ENCODE results near the gene IRF1. TPM values are rescaled to one million over a fixed set of nuclear protein-coding genes. Genes with fewer than 3 reads are reported as not detected.
"Not testable (repeated sequence)": the region's sequence is repeated elsewhere in the genome, so short reads cannot be mapped to it uniquely, and the experiment has no call there.

IRF1 gene
- total RNA-seq, 1 donor from 2014 or later, result 58.9 TPM

DNA sequence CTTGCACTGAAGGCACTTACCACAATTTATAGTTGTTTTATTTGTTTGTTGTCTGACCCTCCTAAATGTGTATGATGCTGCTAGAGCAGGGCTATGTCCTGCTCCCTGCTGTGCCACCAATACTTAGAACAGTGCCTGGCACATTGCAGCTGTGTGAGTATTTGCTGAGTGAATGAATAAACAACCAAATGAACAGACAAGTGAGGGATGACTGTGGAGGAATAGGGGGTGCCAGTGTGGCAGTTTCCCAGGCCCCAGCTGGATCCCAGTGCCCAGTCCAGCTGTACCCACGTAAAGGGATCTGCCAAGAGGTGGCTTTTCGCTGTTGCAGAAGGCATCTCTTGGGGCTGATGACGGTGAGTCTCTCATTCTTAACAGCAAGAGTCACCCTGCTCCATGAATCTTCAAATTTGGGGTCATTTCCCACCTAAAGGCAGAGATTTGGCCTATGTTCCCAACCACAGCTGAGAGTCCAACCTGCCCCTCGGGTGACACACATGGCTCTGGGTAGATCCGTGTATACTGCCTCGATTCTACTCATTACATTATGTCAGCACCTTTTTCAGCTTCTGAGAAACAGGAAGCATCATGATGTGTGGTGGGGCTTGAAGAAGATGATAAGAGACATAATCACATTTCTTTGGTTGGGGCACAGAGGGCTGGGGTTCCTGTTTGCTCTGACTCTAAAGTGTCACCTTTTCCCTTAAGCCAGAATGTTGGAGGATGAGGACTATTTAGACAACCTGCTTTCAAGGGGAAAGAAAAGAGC is 38.5 kb upstream of the IRF1 start:
- no peak for DNase-seq (ENCODE audit: extremely low spot score, unreplicated experiment)
- no peak overlapping the region for H3K4me3 Mint-ChIP-seq (ENCODE audit: unreplicated experiment)
- H3K4me1 Mint-ChIP-seq (ENCODE audit: unreplicated experiment), result peaks cover 1% of the 10 kb centered on the region
- TF ChIP-seq, protein P1, sequence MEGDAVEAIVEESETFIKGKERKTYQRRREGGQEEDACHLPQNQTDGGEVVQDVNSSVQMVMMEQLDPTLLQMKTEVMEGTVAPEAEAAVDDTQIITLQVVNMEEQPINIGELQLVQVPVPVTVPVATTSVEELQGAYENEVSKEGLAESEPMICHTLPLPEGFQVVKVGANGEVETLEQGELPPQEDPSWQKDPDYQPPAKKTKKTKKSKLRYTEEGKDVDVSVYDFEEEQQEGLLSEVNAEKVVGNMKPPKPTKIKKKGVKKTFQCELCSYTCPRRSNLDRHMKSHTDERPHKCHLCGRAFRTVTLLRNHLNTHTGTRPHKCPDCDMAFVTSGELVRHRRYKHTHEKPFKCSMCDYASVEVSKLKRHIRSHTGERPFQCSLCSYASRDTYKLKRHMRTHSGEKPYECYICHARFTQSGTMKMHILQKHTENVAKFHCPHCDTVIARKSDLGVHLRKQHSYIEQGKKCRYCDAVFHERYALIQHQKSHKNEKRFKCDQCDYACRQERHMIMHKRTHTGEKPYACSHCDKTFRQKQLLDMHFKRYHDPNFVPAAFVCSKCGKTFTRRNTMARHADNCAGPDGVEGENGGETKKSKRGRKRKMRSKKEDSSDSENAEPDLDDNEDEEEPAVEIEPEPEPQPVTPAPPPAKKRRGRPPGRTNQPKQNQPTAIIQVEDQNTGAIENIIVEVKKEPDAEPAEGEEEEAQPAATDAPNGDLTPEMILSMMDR (IDR thresholded peaks at IDR 0.05), result no peak
- H3K27me3 Mint-ChIP-seq (ENCODE audit: unreplicated experiment), result peaks cover 47% of the 10 kb centered on the region
- no peaks in the 10 kb centered on the region for H3K36me3 Mint-ChIP-seq (ENCODE audit: unreplicated experiment)
- no peak overlapping the region for H3K27ac Mint-ChIP-seq (ENCODE audit: unreplicated experiment)
- no peaks in the 10 kb centered on the region for H3K9me3 Mint-ChIP-seq (ENCODE audit: unreplicated experiment)

DNA sequence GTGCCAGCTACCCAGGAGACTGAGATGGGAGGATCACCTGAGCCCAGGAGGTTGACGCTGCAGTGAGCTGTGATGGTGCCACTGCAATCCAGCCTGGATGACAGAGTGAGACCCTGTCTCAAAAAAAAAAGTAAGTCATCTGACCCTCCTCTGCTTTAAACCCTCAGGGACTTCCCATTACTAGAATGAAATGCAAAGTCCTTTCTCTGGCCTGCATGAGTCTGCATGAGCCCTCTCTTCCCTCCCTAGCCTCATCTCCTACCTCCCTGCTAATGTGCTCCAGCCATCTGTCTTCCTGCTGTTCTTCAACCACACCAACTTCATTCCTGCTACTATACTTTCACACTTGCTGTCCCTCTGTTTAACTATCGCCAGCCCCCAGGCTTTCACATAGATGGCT is 37.4 kb upstream of the IRF1 start:
- H3K27ac Mint-ChIP-seq (ENCODE audit: unreplicated experiment), result no peak overlapping the region
- TF ChIP-seq, protein P1 (IDR thresholded peaks at IDR 0.05), result no peak

DNA sequence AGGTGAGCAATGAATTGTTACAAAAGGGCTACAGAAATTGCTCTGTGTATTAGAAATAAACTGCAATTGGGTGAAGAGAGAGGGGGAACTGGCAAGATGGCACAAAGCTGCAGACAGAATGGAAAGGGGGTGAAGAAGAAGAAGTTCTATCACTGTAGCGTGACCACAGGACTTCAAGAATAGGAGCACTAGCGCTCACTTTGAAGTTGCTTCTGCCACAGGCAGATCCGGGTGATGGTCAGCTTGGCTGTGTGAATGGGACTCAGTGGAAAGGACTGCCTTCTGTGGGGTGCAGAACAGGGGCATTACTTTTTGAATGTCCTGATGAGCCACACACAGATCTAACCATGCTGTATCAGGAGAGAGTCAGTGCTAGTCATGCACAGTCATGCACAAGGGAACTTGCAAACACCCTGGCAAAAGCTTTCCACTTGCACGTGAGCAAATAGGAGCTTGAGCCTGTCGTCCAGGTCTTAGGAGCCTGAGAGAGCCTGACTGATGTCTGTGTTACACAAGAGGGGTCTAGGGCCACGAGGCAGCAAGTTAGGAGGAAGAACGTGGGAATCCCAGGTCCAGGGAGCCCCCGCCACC is 36.5 kb upstream of the IRF1 start:
- Mint-ChIP-seq H3K4me1 (ENCODE audit: unreplicated experiment) (peaks cover 1% of the 10 kb centered on the region), H3K27me3 (ENCODE audit: unreplicated experiment) (peaks cover 42% of the 10 kb centered on the region), H3K27ac (ENCODE audit: unreplicated experiment) (no peak overlapping the region), H3K9me3 (ENCODE audit: unreplicated experiment) (no peaks in the 10 kb centered on the region), H3K36me3 (ENCODE audit: unreplicated experiment) (no peaks in the 10 kb centered on the region), H3K4me3 (ENCODE audit: unreplicated experiment) (no peak overlapping the region)
- TF ChIP-seq, protein P1 (IDR thresholded peaks at IDR 0.05), result no peak
- DNase-seq (ENCODE audit: extremely low spot score, unreplicated experiment), result no peak

More for the DNA sequence above, 37.4 kb upstream of the IRF1 start:
- H3K4me3 Mint-ChIP-seq (ENCODE audit: unreplicated experiment), result no peak overlapping the region
- H3K9me3 Mint-ChIP-seq (ENCODE audit: unreplicated experiment), result no peaks in the 10 kb centered on the region
- peaks cover 48% of the 10 kb centered on the region for H3K27me3 Mint-ChIP-seq (ENCODE audit: unreplicated experiment)
- H3K4me1 Mint-ChIP-seq (ENCODE audit: unreplicated experiment), result peaks cover 1% of the 10 kb centered on the region
- H3K36me3 Mint-ChIP-seq (ENCODE audit: unreplicated experiment), result no peaks in the 10 kb centered on the region
- DNase-seq (ENCODE audit: extremely low spot score, unreplicated experiment), result no peak

DNA sequence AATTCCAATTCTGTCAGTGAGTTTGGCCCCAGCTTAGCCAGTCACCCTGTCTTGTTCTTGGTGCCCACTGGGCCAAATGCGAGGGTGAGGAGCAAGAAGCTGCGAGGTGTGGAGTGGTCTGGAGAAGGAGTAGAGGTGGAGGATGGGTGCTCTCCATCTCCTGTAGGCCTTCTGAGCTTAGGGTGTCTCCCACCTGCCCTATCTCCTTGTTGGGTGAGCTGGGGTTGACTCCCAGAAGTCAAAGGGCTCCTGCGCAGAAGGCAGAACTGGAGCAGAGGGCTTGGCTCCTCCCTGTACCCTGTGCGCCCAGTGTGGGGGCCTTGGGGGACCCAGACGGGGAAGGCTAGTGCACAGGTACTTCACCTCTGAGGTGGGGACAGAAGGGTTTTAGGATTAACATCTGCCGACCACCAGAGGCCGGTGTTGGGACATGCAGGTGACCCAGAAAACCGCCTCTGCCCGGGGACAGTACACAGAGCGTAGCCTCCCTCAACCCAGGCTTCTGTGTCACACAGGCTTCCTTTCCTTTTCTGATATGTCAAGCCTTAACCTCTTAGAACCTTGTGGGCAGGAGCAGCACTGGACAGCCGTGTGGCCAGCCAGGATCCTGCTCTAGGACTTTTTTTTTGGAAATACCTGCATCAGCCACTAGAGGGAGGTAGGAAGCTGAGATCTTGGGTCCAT is 35.9 kb upstream of the IRF1 start:
- Mint-ChIP-seq H3K9me3 (ENCODE audit: unreplicated experiment) (peaks cover 1% of the 10 kb centered on the region), H3K4me1 (ENCODE audit: unreplicated experiment) (peaks cover 1% of the 10 kb centered on the region), H3K36me3 (ENCODE audit: unreplicated experiment) (no peaks in the 10 kb centered on the region), H3K4me3 (ENCODE audit: unreplicated experiment) (no peak overlapping the region), H3K27ac (ENCODE audit: unreplicated experiment) (no peak overlapping the region), H3K27me3 (ENCODE audit: unreplicated experiment) (peaks cover 35% of the 10 kb centered on the region)
- TF ChIP-seq, protein P1 (IDR thresholded peaks at IDR 0.05), result peak; percentile 84
- no peak for DNase-seq (ENCODE audit: extremely low spot score, unreplicated experiment)

DNA sequence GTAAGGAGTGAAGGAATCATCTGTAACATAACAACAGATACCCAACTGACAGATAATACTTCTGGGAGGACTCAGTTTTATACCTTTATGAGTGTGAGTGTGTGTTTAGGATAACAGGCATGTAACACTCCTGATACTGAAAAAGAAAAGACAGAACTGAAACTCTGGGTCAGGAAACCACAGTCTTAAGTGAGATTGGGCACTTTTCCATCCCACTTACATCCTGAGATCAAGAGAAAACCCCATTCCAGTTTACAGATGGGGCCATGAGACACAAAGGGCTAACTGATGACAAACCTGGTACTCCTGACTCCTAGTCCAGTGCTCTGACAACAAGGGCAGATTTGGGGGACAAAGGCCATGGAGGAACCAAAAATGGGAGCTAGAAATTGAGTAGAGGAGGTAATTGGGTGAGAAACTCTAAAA is 34.7 kb upstream of the IRF1 start:
- Mint-ChIP-seq H3K27me3 (ENCODE audit: unreplicated experiment) (peaks cover 28% of the 10 kb centered on the region), H3K9me3 (ENCODE audit: unreplicated experiment) (peaks cover 10% of the 10 kb centered on the region), H3K4me1 (ENCODE audit: unreplicated experiment) (peaks cover 1% of the 10 kb centered on the region), H3K4me3 (ENCODE audit: unreplicated experiment) (no peak overlapping the region), H3K27ac (ENCODE audit: unreplicated experiment) (no peak overlapping the region), H3K36me3 (ENCODE audit: unreplicated experiment) (no peaks in the 10 kb centered on the region)
- TF ChIP-seq, protein P1 (IDR thresholded peaks at IDR 0.05), result no peak
- no peak for DNase-seq (ENCODE audit: extremely low spot score, unreplicated experiment)

DNA sequence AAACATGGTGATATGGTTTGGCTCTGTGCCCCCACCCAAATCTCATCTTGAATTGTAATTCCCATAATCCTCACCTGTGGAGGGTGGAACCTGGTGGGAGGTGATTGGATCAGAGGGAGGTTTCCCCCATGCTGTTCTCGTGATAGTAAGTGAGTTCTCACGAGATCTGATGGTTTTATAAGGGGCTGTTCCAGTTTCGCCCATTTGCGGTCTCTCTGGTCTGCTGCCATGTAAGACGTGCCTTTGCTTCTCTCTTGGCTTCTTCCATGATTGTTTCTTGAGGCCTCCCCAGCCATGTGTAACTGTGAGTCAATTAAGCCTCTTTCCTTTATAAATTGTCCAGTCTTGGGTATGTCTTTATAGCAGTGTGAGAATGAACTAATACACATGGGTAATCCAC is 34.3 kb upstream of the IRF1 start:
- not testable (repeated sequence) for H3K4me1 Mint-ChIP-seq (ENCODE audit: unreplicated experiment); DNase-seq (ENCODE audit: extremely low spot score, unreplicated experiment); H3K36me3 Mint-ChIP-seq (ENCODE audit: unreplicated experiment); H3K27ac Mint-ChIP-seq (ENCODE audit: unreplicated experiment); H3K4me3 Mint-ChIP-seq (ENCODE audit: unreplicated experiment)
- Mint-ChIP-seq H3K27me3 (ENCODE audit: unreplicated experiment) (peaks cover 28% of the 10 kb centered on the region), H3K9me3 (ENCODE audit: unreplicated experiment) (peaks cover 13% of the 10 kb centered on the region)

DNA sequence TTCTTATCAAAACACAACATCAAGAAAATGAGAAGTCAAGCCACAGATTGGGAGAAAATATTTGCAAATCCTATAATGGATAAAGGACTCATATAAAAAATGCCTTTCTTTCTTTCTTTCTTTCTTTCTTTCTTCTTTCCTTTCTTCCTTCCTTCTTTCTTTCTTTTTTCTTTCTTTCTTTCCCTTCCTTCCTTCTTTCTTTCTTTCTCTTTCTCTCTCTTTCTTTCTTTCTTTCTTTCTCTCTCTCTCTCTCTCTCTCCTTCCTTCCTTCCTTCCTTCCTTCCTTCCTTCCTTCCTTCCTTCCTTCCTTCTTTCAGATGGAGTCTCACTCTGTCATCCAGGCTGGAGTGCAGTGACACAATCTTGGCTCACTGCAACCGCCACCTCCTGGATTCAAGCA is 31.5 kb upstream of the IRF1 start:
- peaks cover 13% of the 10 kb centered on the region for H3K9me3 Mint-ChIP-seq (ENCODE audit: unreplicated experiment)
- not testable (repeated sequence) for H3K4me1 Mint-ChIP-seq (ENCODE audit: unreplicated experiment); H3K4me3 Mint-ChIP-seq (ENCODE audit: unreplicated experiment); H3K36me3 Mint-ChIP-seq (ENCODE audit: unreplicated experiment); DNase-seq (ENCODE audit: extremely low spot score, unreplicated experiment); H3K27ac Mint-ChIP-seq (ENCODE audit: unreplicated experiment)
- peaks cover 21% of the 10 kb centered on the region for H3K27me3 Mint-ChIP-seq (ENCODE audit: unreplicated experiment)
